ENCODE results near the gene PITX2. TPM values are rescaled to one million over a fixed set of nuclear protein-coding genes. Genes with fewer than 3 reads are reported as not detected.

PITX2 gene
- total and polyA plus RNA-seq, 2 of the 13 experiments (the other 11 are each of a cell fraction or from before 2014, with no cell fraction given) = not detected

GRCh38 chr4:110617075-110617640 is 5.7 kb downstream of the PITX2 start:
- ChIA-PET CTCF (ENCODE audit: low intra/inter-chr PET ratio, low total read pairs) (no interaction called here), POLR2A (no interaction called here)
- Histone ChIP-seq H3K27ac (ENCODE audit: extremely low read length, insufficient read depth, low read length) (no peak overlapping the region), H3K36me3 (replicated peaks in 1 of 2; ENCODE audit: control insufficient read depth in 1 of 2, insufficient read depth in 2 of 2, low read length in 2 of 2) (no peaks in the 10 kb centered on the region), H3K4me1 (ENCODE audit: insufficient read depth, low read length) (0 out of 2 replicates have a peak, but pooled peaks cover 12% of the 10 kb centered on the region), H3K4me2 (ENCODE audit: low read depth, low read length) (no peak overlapping the region), H3K9me3 (ENCODE audit: low read length) (no peaks in the 10 kb centered on the region), H2AFZ (ENCODE audit: low read length) (no peak overlapping the region), H3K9ac (ENCODE audit: insufficient read depth, low read depth, low read length) (no peak overlapping the region), H3K79me2 (ENCODE audit: insufficient read depth, low read length) (no peaks in the 10 kb centered on the region), H4K20me1 (ENCODE audit: insufficient read depth, low read length) (no peaks in the 10 kb centered on the region), H3K4me3 (replicated peaks in 1 of 3; ENCODE audit: insufficient read depth in 1 of 3, low read depth in 2 of 3, low read length in 3 of 3) (no peak overlapping the region), H3K27me3 (ENCODE audit: control insufficient read depth in 1 of 2, insufficient read depth in 2 of 2, low read length in 2 of 2) (peaks cover 3 to 67% of the 10 kb centered on the region in 2 experiments)
- ATAC-seq = no peak
- FAIRE-seq = no peak
- no peak for TF ChIP-seq FOXK2 (IDR thresholded peaks at IDR 0.05)
- no peak for TF ChIP-seq THAP11 (CRISPR knock-in tag; IDR thresholded peaks at IDR 0.05)
- TF ChIP-seq REXO4 (CRISPR knock-in tag; IDR thresholded peaks at IDR 0.05; ENCODE audit: borderline replicate concordance) = no peak
- TF ChIP-seq CREBL2 (CRISPR knock-in tag; IDR thresholded peaks at IDR 0.05; ENCODE audit: borderline replicate concordance) = no peak
- TF ChIP-seq ZNF576 (CRISPR knock-in tag; IDR thresholded peaks at IDR 0.05) = no peak
- TF ChIP-seq ZNF276 (CRISPR knock-in tag; IDR thresholded peaks at IDR 0.05; ENCODE audit: low read depth) = no peak
- TF ChIP-seq SETDB1 (CRISPR knock-in tag; IDR thresholded peaks at IDR 0.05; ENCODE audit: borderline replicate concordance) = no peak
- TF ChIP-seq NR2F1 (CRISPR knock-in tag; IDR thresholded peaks at IDR 0.05) = no peak
- no peak for TF ChIP-seq GPN1 (CRISPR knock-in tag; IDR thresholded peaks at IDR 0.05; ENCODE audit: borderline replicate concordance)
- TF ChIP-seq MIER2 (CRISPR knock-in tag; IDR thresholded peaks at IDR 0.05) = no peak
- DNase-seq (ENCODE audit: low spot score) = no peak
- in situ Hi-C loops (cut with HindIII; ENCODE audit: extremely low pct_ligation_motif_present, low pct_unique_long_range_greater_than_20kb) = no loop called here
- intact Hi-C loops (cut with micrococcal nuclease; ENCODE audit: unreplicated experiment) = no loop called here
- BruUV-seq (replicated peaks) = no TSS peak
- 3% methylated on average over 2 of the region's 2 CpGs for WGBS (ENCODE audit: low lambda C conversion rate)
